Inflammatory macrophage treated with lipopolysaccharide for 4 hours (primary cell): ENCODE data around the gene MYH15.
A peak's percentile ranks its signal among the peaks of the same experiment; 100 is the strongest.

Experiments
- DNase-seq: peaks from one replicate; pipeline ENCODE4 v3.0.0-alpha.2; 2020

The MYH15 gene

GRCh38 chr3:108468577-108468976 lies 41.8 kb downstream of the MYH15 start:
- no peak for DNase-seq

- DNase-seq = no peak
These were observed 47.5 kb downstream of the MYH15 start for GRCh38 chr3:108462899-108463298.

GRCh38 chr3:108461661-108462111 lies 48.7 kb downstream of the MYH15 start:
- DNase-seq = no peak

- DNase-seq = no peak
These were observed 51.2 kb downstream of the MYH15 start for GRCh38 chr3:108459225-108459624.

GRCh38 chr3:108455212-108455705 lies 55.1 kb downstream of the MYH15 start:
- DNase-seq = no peak

GRCh38 chr3:108453565-108453964 lies 56.8 kb downstream of the MYH15 start:
- no peak for DNase-seq

- no peak for DNase-seq
These were observed 60.0 kb downstream of the MYH15 start for GRCh38 chr3:108450444-108450843.

- peak; percentile 18 for DNase-seq
These were observed 61.8 kb downstream of the MYH15 start for GRCh38 chr3:108448593-108448992.

- no peak for DNase-seq
These were observed 63.1 kb downstream of the MYH15 start for GRCh38 chr3:108447096-108447847.

GRCh38 chr3:108442281-108442680 lies 68.1 kb downstream of the MYH15 start:
- no peak for DNase-seq

GRCh38 chr3:108441518-108441917 lies 68.9 kb downstream of the MYH15 start:
- no peak for DNase-seq

- no peak for DNase-seq
These were observed 69.3 kb downstream of the MYH15 start for GRCh38 chr3:108441071-108441507.

- DNase-seq = no peak
These were observed 71.9 kb downstream of the MYH15 start for GRCh38 chr3:108438542-108438941.

GRCh38 chr3:108437439-108437838 lies 73.0 kb downstream of the MYH15 start:
- no peak for DNase-seq

GRCh38 chr3:108433928-108434327 lies 76.5 kb downstream of the MYH15 start:
- no peak for DNase-seq

- DNase-seq = no peak
These were observed 78.0 kb downstream of the MYH15 start for GRCh38 chr3:108432431-108432830.

- no peak for DNase-seq
These were observed 79.9 kb downstream of the MYH15 start for GRCh38 chr3:108430540-108430939.

GRCh38 chr3:108428586-108428985 lies 81.8 kb downstream of the MYH15 start:
- peak; percentile 50 for DNase-seq

- DNase-seq = no peak
These were observed 89.5 kb downstream of the MYH15 start for GRCh38 chr3:108420926-108421325.

- DNase-seq = peak; percentile 1
These were observed 94.1 kb downstream of the MYH15 start for GRCh38 chr3:108416111-108416869.

- DNase-seq = no peak
These were observed 94.7 kb downstream of the MYH15 start for GRCh38 chr3:108415661-108416060.

- no peak for DNase-seq
These were observed 96.4 kb downstream of the MYH15 start for GRCh38 chr3:108414007-108414406.

GRCh38 chr3:108412121-108412750 lies 98.2 kb downstream of the MYH15 start:
- DNase-seq = peak; percentile 16
